ENCODE results near the gene AMOT.

DNA sequence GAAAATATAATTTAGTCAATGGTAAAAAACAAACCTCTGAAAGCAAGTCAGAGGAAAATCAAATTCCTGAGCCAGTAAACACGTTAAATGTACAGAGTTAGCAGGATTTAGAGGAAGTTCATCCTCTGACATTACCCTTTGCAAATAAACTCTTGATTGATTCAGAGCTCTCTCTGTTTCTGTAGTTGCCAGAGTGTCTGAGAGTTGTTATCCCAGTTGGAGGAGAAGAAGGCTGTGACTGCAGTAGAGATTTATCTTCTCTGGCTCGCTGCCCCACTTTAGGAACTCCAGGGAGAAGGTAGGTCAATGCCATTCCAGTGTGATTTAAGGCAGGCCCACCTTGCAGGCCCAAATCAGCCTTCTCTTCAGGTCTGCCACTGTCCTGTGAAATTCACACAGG lies 6.2 kb upstream of the AMOT start:
- TF ChIP-seq, protein P1, sequence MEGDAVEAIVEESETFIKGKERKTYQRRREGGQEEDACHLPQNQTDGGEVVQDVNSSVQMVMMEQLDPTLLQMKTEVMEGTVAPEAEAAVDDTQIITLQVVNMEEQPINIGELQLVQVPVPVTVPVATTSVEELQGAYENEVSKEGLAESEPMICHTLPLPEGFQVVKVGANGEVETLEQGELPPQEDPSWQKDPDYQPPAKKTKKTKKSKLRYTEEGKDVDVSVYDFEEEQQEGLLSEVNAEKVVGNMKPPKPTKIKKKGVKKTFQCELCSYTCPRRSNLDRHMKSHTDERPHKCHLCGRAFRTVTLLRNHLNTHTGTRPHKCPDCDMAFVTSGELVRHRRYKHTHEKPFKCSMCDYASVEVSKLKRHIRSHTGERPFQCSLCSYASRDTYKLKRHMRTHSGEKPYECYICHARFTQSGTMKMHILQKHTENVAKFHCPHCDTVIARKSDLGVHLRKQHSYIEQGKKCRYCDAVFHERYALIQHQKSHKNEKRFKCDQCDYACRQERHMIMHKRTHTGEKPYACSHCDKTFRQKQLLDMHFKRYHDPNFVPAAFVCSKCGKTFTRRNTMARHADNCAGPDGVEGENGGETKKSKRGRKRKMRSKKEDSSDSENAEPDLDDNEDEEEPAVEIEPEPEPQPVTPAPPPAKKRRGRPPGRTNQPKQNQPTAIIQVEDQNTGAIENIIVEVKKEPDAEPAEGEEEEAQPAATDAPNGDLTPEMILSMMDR (optimal IDR thresholded peaks at IDR 0.05 in 1 of 3, IDR thresholded peaks at IDR 0.05 in 1 of 3, conservative IDR thresholded peaks at IDR 0.05 in 1 of 3; ENCODE audit: extremely low read depth in 1 of 3, insufficient read depth in 2 of 3, low read length in 3 of 3): no peak
- no peak for TF ChIP-seq EZH2 (IDR thresholded peaks at IDR 0.05; ENCODE audit: low read length)

All from keratinocyte (primary cell).